SK-N-SH (cell line): ENCODE results near the gene HYPK.
"Not testable (repeated sequence)": the region's sequence is repeated elsewhere in the genome, so short reads cannot be mapped to it uniquely, and the experiment has no call there.

Experiments used
- CTCF ChIP-seq: fragments of 200-600 bp; sonication (generic); IDR thresholded peaks from 2 replicates; pipeline ENCODE4 v1.6.1; 2017; ENCODE audit warnings: antibody characterized with exemption, mild to moderate bottlenecking, moderate library complexity
- EP300 ChIP-seq, 2 experiments: IDR thresholded peaks; 2 replicates each; pipeline versions ENCODE4 v1.4.0 to v1.6.1; 2012; ENCODE audit warnings: borderline replicate concordance in 1 of 2, low read depth in 1 of 2, low read length in 1 of 2
- EZH2phosphoT487 ChIP-seq: fragments of 200-600 bp; sonication (generic); IDR thresholded peaks from 2 replicates; pipeline ENCODE4 v1.6.1; 2017; ENCODE audit warnings: low read depth, mixed run types, mild to moderate bottlenecking, antibody characterized with exemption, moderate library complexity, borderline replicate concordance
- MAX ChIP-seq: IDR thresholded peaks from 2 replicates; pipeline ENCODE4 v1.4.0; 2012; ENCODE audit warnings: low read depth
- POLR2AphosphoS5 ChIP-seq: IDR thresholded peaks from 2 replicates; pipeline ENCODE4 v1.6.1; 2012; ENCODE audit warnings: low read depth, low read length
- RAD21 ChIP-seq: IDR thresholded peaks from 2 replicates; pipeline ENCODE4 v1.6.1; 2012; ENCODE audit warnings: mild to moderate bottlenecking, low read length
- RCOR1 ChIP-seq: fragments of 150-350 bp; IDR thresholded peaks from 2 replicates; pipeline ENCODE4 v1.6.1; 2017; ENCODE audit warnings: antibody characterized with exemption, low read length
- REST ChIP-seq: IDR thresholded peaks from 2 replicates; pipeline ENCODE4 v1.6.1; 2012; ENCODE audit warnings: mild to moderate bottlenecking, low read depth, low read length, moderate library complexity
- TAF1 ChIP-seq: IDR thresholded peaks from 2 replicates; pipeline ENCODE4 v1.6.1; 2012; ENCODE audit warnings: low read depth, mild to moderate bottlenecking, low read length, moderate library complexity, borderline replicate concordance
- YY1 ChIP-seq: IDR thresholded peaks from 2 replicates; pipeline ENCODE4 v1.4.0; 2012; ENCODE audit warnings: low read depth, mild to moderate bottlenecking

- TF ChIP-seq YY1; CTCF; RCOR1; MAX; TAF1; RAD21; POLR2AphosphoS5; EZH2phosphoT487; EP300 (IDR thresholded peaks at IDR 0.05; ENCODE audit: borderline replicate concordance in 1 of 2, low read depth in 1 of 2, low read length in 1 of 2); REST: not testable (repeated sequence)
Observed at GRCh38 chr15:43832485-43832884, 32.1 kb downstream of the HYPK start.
